Activated naive CD4-positive, alpha-beta T cell treated with anti-CD3 and anti-CD28 coated beads, Interleukin-2, amount 50 U/mL, for 24 hours (primary cell): ENCODE measurements around the gene TMEM131L.

Experiments
- H3K27ac Mint-ChIP-seq: one replicate; pipeline ENCODE4 v1.8.0; 2021; ENCODE audit warnings: mild to moderate bottlenecking, mixed read lengths
- H3K27me3 Mint-ChIP-seq: one replicate; pipeline ENCODE4 v1.8.0; 2021; ENCODE audit warnings: mixed read lengths
- H3K36me3 Mint-ChIP-seq: one replicate; pipeline ENCODE4 v1.8.0; 2021; ENCODE audit warnings: mixed read lengths
- H3K4me1 Mint-ChIP-seq: one replicate; pipeline ENCODE4 v1.8.0; 2021; ENCODE audit warnings: mixed read lengths
- H3K4me3 Mint-ChIP-seq: one replicate; pipeline ENCODE4 v1.8.0; 2021; ENCODE audit warnings: mild to moderate bottlenecking, mixed read lengths
- H3K9me3 Mint-ChIP-seq: one replicate; pipeline ENCODE4 v1.8.0; 2021; ENCODE audit warnings: mixed read lengths

Gene TMEM131L

GRCh38 chr4:153481478-153481877 is 15.3 kb downstream of the TMEM131L start:
- Mint-ChIP-seq H3K36me3 (peaks cover 23% of the 10 kb centered on the region), H3K27ac (peak overlapping the region; percentile 95), H3K9me3 (no peaks in the 10 kb centered on the region), H3K4me3 (peak overlapping the region; percentile 45), H3K27me3 (no peaks in the 10 kb centered on the region), H3K4me1 (peaks cover 86% of the 10 kb centered on the region)

DNA sequence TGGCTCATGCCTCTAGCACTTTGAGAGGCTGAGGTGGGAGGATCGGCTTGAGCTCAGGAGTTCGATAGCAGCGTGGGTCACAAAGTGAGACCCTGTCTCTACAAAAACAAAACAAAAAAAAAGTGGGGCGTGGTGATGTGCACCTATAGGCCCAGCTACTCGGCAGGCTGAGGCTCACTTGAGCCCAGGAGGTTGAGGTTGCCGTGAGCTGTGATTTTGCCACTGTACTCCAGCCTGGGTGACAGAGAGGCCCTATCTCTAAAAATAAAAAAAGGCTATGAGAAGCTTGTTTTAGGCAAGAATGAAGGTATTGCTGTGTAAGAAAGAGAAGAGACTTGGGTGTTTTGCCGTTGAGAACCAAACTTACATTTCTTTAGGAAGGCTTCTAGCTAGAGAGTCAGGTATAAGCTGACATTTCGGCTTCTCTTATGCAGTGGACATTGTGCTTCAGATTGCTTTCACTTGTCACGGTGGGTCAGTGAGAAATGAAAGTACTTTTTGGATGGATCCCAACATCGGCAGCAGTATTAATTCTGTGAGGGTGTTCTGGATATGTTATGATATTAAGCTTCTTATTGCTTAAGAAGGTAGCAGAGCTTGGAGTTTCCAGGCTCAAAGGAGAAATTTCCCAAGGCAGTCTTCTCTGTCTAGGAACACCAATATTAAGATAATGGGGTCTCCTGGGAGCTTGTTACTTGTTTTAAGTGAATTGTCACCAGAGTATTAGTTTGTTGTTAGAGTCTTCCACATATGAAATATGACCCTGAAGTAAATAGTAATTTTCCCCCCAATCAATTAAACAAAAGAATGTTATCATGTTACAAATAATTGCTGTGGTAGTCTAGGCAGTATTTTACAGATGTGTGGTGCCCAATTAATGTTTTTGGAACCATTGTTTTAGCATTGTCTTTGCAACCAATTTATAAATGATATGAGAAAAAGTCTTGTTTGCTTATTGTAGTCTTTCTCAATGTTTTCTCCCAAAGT is 17.6 kb downstream of the TMEM131L start:
- Mint-ChIP-seq H3K4me3 (peak overlapping the region; percentile 80), H3K9me3 (no peaks in the 10 kb centered on the region), H3K27me3 (no peaks in the 10 kb centered on the region), H3K4me1 (peaks cover 81% of the 10 kb centered on the region), H3K27ac (peak overlapping the region; percentile 85), H3K36me3 (peaks cover 12% of the 10 kb centered on the region)

DNA sequence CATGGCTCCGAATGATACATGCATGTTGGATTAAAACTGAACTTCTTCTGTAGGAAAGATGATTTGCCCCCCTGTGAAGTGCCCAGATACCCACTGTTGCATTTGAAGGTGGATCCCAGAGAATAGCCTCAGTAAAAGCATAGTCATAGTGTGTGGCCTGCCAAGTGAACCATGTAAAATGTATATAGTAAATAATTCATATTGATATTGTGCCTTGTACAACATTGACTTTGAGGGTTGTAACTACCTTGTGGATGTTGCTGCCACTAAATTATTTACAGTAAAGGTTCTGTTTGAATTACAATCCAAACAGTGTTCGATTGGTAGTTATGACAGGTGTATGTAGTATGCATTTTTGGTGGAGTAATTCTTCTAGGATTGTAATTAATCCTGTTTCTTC is 19.2 kb downstream of the TMEM131L start:
- peak overlapping the region; percentile 84 for H3K27ac Mint-ChIP-seq
- H3K27me3 Mint-ChIP-seq: no peaks in the 10 kb centered on the region
- peak overlapping the region; percentile 26 for H3K4me3 Mint-ChIP-seq
- H3K36me3 Mint-ChIP-seq: peaks cover 9% of the 10 kb centered on the region
- H3K4me1 Mint-ChIP-seq: peaks cover 85% of the 10 kb centered on the region
- no peaks in the 10 kb centered on the region for H3K9me3 Mint-ChIP-seq

DNA sequence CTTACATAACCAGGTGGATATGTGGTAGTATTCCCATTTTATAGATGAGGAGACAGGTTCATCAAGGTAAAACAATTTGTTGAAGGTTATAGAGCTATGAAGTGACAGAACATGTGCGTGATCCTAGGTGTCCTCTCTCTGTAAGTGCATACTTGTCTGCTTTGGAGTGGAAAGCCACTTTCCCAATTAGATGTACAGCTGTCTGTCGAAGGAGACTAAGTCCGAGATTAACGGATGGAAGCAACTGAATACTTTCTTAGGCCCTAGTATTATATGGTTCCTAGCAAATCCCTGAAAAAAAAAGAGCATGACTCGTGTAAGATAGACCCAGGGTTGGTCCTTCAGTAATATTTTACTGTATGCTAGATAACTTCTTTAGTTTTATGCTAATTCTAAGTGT is 19.7 kb downstream of the TMEM131L start:
- Mint-ChIP-seq H3K9me3 (no peaks in the 10 kb centered on the region), H3K4me3 (peak overlapping the region; percentile 80), H3K36me3 (peaks cover 6% of the 10 kb centered on the region), H3K4me1 (peaks cover 82% of the 10 kb centered on the region), H3K27ac (peak overlapping the region; percentile 84), H3K27me3 (no peaks in the 10 kb centered on the region)

GRCh38 chr4:153486281-153487151 is 20.4 kb downstream of the TMEM131L start:
- Mint-ChIP-seq H3K4me1 (peaks cover 82% of the 10 kb centered on the region), H3K27ac (peak overlapping the region; percentile 92), H3K27me3 (no peaks in the 10 kb centered on the region), H3K36me3 (peaks cover 6% of the 10 kb centered on the region), H3K9me3 (no peaks in the 10 kb centered on the region), H3K4me3 (peak overlapping the region; percentile 80)

- H3K36me3 Mint-ChIP-seq: peaks cover 6% of the 10 kb centered on the region
- H3K27ac Mint-ChIP-seq: peak overlapping the region; percentile 92
- H3K4me1 Mint-ChIP-seq: peaks cover 79% of the 10 kb centered on the region
- H3K9me3 Mint-ChIP-seq: no peaks in the 10 kb centered on the region
- H3K4me3 Mint-ChIP-seq: peak overlapping the region; percentile 80
- H3K27me3 Mint-ChIP-seq: no peaks in the 10 kb centered on the region
Observed at GRCh38 chr4:153488006-153488891, 22.1 kb downstream of the TMEM131L start.

DNA sequence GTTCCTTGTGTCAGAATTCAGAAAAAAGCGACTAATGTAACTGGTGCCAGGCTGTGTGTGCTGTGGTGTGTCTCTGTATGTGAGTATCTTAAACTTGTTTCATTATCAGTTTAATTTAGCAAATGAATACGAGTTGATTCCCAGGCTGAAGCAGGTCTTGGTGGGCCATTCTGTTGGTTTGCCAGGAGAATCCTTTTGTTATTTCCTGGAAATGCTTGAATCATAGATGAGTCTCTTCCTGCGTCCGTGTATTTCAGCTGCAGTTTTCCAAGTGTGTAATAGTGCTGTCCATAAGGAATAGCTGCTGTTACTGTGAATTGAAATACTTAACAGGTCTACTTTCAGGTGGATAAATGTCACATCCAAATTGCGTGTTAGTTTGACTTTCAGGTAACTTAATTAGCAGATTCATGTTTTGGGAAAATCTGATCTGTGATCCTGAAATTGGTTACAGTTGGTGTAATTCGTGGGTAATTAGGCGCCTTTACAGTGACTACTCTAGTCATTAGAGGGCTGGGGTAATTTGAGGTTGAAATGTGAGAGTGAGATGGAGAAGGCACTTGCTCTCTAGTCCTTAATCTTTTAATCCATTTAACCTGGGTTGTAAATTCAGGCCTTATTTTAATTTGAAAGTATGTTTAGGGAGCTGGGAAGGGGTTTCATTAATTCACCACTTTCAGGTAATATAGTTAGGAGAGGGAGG is 23.8 kb downstream of the TMEM131L start:
- peaks cover 84% of the 10 kb centered on the region for H3K4me1 Mint-ChIP-seq
- H3K4me3 Mint-ChIP-seq: peak overlapping the region; percentile 80
- no peaks in the 10 kb centered on the region for H3K27me3 Mint-ChIP-seq
- H3K36me3 Mint-ChIP-seq: peaks cover 6% of the 10 kb centered on the region
- H3K27ac Mint-ChIP-seq: peak overlapping the region; percentile 92
- H3K9me3 Mint-ChIP-seq: no peaks in the 10 kb centered on the region

- peak overlapping the region; percentile 70 for H3K4me3 Mint-ChIP-seq
- no peaks in the 10 kb centered on the region for H3K9me3 Mint-ChIP-seq
- H3K27me3 Mint-ChIP-seq: no peaks in the 10 kb centered on the region
- H3K4me1 Mint-ChIP-seq: peaks cover 84% of the 10 kb centered on the region
- peaks cover 6% of the 10 kb centered on the region for H3K36me3 Mint-ChIP-seq
- H3K27ac Mint-ChIP-seq: peak overlapping the region; percentile 93
Observed at GRCh38 chr4:153490985-153491483, 24.9 kb downstream of the TMEM131L start.

GRCh38 chr4:153494562-153494961 is 28.4 kb downstream of the TMEM131L start:
- Mint-ChIP-seq H3K4me3 (peak overlapping the region; percentile 49), H3K27ac (peak overlapping the region; percentile 97), H3K36me3 (peaks cover 7% of the 10 kb centered on the region), H3K9me3 (no peaks in the 10 kb centered on the region), H3K27me3 (no peaks in the 10 kb centered on the region), H3K4me1 (peaks cover 87% of the 10 kb centered on the region)

- Mint-ChIP-seq H3K27ac (peak overlapping the region; percentile 97), H3K4me1 (peaks cover 89% of the 10 kb centered on the region), H3K4me3 (peak overlapping the region; percentile 49), H3K36me3 (peaks cover 11% of the 10 kb centered on the region), H3K9me3 (no peaks in the 10 kb centered on the region), H3K27me3 (no peaks in the 10 kb centered on the region)
Observed at GRCh38 chr4:153495480-153496193, 29.5 kb downstream of the TMEM131L start.

GRCh38 chr4:153497091-153497531 is 31.0 kb downstream of the TMEM131L start:
- Mint-ChIP-seq H3K4me1 (peaks cover 89% of the 10 kb centered on the region), H3K4me3 (peak overlapping the region; percentile 86), H3K27me3 (no peaks in the 10 kb centered on the region), H3K27ac (peak overlapping the region; percentile 97), H3K9me3 (no peaks in the 10 kb centered on the region), H3K36me3 (peaks cover 11% of the 10 kb centered on the region)

DNA sequence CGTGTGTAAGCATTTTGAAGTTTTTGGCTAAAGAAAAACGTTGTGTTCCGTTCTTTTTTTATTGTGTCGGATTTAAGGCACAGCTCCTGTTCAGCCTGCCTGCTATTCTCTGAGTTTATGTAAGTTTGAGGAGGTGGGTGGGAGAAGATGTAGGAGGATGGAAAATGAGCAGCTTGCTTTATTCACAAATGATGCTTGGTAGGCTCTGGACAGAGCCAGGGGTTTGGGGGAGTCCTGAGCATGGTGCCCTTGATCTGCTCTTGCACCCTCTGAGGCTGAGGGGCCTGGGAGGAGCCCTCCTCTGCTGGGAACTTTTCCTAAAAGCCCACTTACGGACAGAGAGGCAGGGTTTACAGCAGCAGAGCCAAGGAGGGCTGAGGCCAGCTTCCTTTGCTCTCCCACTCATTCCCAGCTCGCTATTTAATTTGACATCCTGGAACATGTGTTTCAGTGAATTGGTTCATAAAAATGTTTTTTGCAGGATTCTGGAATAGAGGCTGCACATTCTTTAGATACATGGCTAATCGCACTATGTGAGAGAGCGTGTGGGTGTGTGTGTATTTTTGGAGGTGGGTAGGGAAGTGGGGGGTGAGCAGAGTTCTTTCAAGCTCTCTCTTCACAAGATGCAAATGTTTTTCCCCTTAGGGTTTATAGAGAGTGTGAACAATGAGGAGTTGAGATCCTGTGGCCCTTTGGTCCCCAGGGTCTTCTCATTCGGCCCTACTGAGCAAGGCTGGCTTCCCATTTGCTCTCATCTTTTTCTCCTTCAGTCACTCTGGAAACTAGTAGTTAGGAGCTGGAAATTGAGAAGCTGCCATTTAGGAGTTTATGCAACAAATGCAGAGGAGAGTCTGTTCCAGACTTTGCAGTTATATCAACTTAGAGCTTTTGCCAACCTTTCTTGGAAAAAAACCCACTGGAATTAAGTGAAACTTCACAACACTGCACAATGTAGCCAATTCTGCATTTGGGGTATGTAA is 32.1 kb downstream of the TMEM131L start:
- Mint-ChIP-seq H3K4me3 (peak overlapping the region; percentile 86), H3K36me3 (peaks cover 8% of the 10 kb centered on the region), H3K4me1 (peaks cover 94% of the 10 kb centered on the region), H3K9me3 (no peaks in the 10 kb centered on the region), H3K27me3 (no peaks in the 10 kb centered on the region), H3K27ac (peak overlapping the region; percentile 97)

- Mint-ChIP-seq H3K36me3 (peaks cover 8% of the 10 kb centered on the region), H3K27me3 (no peaks in the 10 kb centered on the region), H3K9me3 (no peaks in the 10 kb centered on the region), H3K27ac (peak overlapping the region; percentile 97), H3K4me3 (peak overlapping the region; percentile 86), H3K4me1 (peaks cover 94% of the 10 kb centered on the region)
Observed at GRCh38 chr4:153499005-153499404, 32.8 kb downstream of the TMEM131L start.
